GM21717 (cell line): ENCODE data around the gene UBFD1.
A peak's percentile ranks its signal among the peaks of the same experiment; 100 is the strongest.
"Not testable (repeated sequence)": the region's sequence is repeated elsewhere in the genome, so short reads cannot be mapped to it uniquely, and the experiment has no call there.

Experiments
- ATAC-seq: cut with Tn5 transposase; IDR thresholded peaks from one replicate; pipeline ENCODE4 v1.9.1; 2021; ENCODE audit warnings: mild to moderate bottlenecking, moderate library complexity; ENCODE audit not compliant: unreplicated experiment

The UBFD1 gene

DNA sequence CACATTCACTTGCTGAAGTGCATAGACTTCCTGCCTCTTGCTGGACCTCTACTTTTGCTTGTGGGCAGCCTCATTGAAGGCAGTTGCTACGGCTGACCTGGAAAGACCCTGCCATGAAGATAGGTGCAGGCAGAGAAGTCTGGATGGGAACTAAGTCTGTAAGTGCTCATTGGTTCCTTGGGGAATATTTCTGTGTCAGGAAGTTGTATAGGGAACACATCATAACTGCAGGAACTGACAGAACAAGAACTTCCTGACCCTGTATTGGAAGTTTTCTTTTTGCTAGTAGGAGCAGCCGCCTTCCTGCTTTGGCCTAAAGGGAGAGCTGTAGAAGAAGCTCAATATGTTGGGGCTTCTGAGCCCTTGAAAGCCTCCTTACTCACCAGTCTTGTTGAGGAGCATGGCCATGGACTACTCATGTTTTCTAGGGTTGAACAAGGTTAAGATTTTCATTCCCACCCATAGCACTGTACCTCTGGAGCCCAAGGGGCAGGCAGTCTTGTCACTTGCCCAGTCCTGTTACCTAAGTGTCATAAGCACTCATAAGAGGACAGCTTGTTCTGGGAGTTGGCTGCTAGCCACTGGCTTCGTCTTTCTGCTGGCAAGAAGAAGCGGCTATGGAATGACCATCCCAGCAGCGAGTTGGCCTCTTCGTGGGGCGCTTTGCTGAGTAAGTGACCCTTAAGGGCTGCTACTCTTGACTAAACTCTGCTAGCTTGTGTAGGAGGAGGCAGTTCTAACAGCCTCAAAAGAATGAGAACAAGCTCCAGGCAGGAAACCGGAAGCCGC, 7.2 kb downstream of the UBFD1 start:
- ATAC-seq: no peak

GRCh38 chr16:23566724-23567123, 9.2 kb downstream of the UBFD1 start:
- ATAC-seq: no peak

DNA sequence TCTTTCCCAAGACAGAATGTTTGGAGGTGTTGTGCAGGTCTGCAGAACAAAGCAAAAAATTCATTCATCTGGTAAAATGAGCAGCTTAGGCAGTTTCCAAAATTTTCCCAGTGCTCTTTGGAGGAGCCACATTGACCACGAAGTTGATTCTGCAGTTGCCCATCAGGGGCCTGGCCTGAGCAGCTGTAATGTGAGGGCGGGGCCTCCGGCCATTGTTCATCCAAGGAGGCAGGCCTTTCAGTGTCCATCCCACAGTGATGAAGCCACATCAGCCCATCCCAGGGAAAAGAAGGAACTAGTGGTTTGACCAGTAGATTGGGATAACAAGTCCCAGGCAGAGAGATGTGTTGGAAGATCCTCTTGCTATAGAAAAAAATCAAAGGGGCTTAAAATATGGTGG, 10.1 kb downstream of the UBFD1 start:
- no peak for ATAC-seq

DNA sequence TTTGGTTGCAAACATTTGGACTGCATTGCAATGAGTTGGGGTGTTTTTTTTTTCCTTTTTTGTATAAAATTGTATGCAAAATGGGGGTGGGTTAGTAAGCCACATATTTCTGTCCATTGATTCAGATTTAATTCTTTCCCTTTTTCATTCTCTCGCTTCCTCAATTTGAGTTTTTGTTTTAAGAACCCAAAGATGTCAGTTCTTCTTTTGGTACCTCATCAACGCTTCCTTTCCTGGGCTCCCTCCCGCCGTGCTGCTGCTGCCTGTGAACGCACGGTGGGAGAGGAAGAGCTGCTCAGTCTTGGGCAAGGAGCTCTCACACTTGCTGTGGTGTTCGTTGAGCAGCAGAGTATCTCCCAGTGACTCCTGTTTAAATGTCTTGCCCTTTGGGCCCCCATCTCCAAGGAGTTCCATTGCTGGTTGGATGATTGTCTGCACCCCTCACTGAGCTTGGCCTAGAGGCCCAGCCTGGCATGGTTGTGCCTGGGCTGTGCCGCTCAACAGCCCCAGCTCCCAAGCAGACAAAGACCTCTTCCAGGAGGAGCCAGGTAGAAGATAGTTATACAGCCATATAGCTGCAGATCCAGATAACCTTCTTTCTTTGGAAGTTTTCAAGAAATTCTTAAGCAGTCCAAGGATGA, 13.6 kb downstream of the UBFD1 start:
- ATAC-seq: no peak

DNA sequence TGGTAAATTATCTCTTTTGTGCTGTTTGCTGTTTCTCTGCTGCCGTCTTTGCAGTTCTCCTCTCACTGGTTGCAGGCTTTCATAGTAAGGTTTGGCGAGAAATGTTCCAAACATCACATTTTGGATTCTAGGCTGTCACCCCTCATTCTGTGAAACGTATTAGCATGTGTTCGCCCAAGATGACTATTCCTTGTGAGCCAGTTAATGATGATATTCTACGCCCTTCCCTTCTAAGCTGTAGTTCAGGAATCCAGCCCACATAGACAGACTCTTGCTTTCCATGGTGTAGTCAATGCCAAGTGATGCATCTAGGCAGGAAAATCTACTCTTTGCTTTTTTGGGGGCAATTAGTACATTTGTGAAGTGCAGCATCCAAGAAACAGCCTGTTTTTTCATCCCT, 14.4 kb downstream of the UBFD1 start:
- ATAC-seq: no peak

DNA sequence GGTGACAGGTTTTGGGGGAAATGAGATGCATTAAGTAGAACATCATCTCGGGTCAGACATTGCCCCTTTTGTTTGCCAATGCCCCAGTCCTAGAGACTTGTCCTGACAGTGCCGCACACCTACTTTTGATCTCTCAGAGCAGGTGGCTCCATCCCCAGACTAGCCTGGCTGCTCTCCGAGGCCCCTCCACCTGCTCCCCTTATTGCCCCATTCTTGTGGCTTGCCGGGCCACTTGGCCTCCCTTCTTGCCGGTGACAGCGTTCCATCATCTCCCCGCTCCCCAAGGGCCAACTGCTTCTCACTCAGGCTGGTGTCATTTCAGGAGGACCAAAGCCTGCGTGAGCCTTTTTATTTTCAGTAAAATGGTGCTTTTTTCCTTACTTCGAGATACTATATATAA, 14.9 kb downstream of the UBFD1 start:
- ATAC-seq: no peak

DNA sequence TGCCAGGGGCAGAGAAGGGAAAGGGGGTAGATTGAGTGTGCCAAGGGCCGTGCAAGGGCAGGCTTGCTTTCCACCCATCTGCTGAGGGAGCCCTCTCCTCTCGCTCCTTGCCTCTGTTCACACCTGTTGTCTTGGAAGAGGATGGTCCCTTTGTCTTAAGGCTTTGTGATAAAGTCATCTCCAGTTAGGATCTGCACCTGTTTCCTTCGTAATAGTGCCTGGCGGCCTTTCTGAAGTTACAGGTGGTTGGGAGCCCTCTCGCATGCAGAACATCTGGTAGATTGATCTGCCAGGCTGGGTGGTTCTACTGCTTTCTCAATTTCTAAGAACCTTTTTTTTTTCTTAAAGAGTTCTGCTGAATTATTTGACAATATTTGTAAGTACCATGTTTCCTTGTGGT, 16.3 kb downstream of the UBFD1 start:
- ATAC-seq: no peak

- ATAC-seq: no peak
These were observed 18.3 kb downstream of the UBFD1 start for GRCh38 chr16:23575834-23576233.

GRCh38 chr16:23577493-23577892, 20.0 kb downstream of the UBFD1 start:
- no peak for ATAC-seq

DNA sequence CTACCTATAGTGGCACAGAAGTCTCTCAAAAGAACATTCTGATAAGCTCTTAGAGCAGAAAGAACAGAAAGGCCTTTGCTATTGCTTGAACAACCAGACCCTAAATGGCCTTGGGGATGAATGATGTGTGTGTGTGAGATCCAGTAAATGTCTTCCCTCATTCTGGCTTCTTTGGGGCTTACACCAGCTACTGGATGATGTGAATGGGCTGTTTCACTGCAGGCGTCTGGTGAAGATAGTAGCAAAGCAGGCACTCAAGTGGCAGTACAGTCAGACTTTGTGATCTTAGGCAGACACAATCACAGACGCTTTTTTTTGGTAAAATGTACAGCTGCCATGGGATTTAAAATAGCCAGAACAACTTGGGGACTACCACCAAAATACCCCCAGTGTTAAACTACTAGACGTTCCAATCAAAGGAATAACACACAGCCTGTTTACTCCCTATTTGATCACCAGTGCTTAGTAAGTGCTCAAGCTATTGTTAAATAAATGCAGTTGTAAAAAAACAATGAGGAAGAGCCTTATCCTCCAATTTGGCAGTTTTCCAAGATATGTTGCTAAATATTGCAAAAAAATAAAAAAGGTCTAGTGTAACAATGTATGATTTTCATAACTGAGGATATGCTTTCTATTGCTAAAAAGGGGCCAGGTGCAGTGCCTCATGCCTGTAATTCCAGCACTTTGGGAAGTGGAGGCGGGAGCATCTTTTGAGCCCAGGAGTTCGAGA, 20.7 kb downstream of the UBFD1 start:
- no peak for ATAC-seq

- no peak for ATAC-seq
These were observed 21.8 kb downstream of the UBFD1 start for GRCh38 chr16:23579371-23579770.

- ATAC-seq: no peak
These were observed 22.9 kb downstream of the UBFD1 start for GRCh38 chr16:23580391-23580790.

GRCh38 chr16:23581764-23582163, 24.2 kb downstream of the UBFD1 start:
- no peak for ATAC-seq

DNA sequence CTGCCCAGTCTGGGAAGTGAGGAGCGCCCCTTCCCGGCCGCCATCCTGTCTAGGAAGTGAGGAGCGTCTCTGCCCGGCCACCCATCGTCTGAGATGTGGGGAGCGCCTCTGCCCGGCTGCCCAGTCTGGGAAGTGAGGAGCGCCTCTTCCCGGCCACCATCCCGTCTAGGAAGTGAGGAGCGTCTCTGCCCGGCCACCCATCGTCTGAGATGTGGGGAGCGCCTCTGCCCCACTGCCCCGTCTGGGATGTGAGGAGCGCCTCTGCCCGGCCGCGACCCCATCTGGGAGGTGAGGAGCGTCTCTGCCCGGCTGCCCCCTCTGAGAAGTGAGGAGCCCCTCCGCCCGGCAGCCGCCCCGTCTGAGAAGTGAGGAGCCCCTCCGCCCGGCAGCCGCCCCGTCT, 25.7 kb downstream of the UBFD1 start:
- ATAC-seq: not testable (repeated sequence)

GRCh38 chr16:23584186-23585076, 26.9 kb downstream of the UBFD1 start:
- no peak for ATAC-seq

DNA sequence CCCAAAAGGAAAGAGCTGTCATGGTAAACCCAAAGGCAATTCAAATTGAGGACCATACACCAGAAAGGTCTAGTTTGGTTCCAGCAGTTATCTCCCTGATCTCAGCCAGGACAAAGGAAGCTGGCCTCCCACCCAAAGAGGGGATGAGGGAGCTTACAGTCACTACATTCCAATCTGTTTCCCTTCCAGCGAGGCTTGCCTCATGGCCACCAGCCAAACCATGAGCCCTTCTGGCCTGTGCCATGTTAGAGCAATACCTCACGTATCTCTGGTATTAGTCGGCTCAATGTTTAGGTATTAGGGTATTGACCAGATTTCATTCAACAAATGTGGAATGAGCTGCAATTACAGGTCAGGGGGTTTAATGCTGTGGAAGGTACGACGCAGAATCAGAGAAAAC, 30.2 kb downstream of the UBFD1 start:
- ATAC-seq: no peak

- no peak for ATAC-seq
These were observed 32.7 kb downstream of the UBFD1 start for GRCh38 chr16:23590181-23590580.

DNA sequence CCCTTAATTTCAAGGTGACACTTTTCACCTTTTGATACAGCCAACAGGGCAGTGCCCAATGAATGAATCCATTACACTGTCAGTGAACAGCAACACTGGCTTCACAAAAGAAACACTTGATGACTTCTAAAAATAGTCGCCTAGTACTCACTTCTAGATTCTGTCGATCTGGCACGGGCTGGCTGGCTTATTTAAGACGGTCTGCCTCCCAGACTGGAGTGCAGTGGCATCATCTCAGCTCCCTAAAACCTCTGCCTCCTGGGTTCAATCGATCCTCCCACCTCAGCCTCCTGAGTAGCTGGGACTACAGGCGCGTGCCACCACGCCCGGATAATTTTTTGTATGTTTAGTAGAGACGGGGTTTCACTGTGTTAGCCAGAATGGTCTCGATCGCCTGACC, 36.7 kb downstream of the UBFD1 start:
- no peak for ATAC-seq

DNA sequence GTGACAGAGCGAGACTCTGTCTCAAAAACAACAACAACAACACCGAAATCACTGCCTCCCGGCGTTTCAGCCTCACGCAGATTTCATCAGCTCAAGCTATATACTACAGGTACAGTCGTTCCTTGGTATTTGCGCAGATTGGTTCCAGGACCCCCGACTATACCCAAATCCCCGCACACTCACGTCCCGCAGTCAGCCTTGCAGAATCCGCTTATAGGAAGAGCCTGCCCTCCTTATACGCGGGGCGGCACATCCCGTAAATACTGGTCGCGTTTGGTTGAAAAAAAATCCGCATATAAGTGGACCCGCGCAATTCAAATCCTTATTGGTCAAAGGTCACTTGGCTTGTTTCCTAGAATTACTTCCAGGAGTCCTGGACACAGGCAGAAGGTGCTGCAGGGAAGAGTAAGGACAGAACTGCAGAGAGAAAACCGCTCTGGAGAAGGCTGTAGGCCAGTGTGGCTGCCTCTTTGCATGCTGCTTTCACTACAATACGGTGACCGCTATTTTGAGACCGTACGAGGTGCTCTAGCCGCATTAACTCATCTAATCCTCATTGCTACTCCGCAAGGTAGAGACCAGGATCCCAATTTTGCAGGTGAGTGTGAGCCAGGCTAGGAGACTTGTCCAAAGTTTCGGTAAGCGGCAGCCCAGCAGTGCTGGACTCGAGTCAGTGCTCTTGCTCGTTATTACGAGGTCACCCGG, 37.9 kb downstream of the UBFD1 start:
- no peak for ATAC-seq

GRCh38 chr16:23595951-23596720, 38.6 kb downstream of the UBFD1 start, which contains the start of gene NDUFAB1:
NDUFAB1 (minus strand) TSS chr16:23596316; CDS start chr16:23596290, 26 bp downstream.
- peak; percentile 92 for ATAC-seq
